Measurements from ENCODE around the gene TNFAIP8L1.

TNFAIP8L1 gene

DNA sequence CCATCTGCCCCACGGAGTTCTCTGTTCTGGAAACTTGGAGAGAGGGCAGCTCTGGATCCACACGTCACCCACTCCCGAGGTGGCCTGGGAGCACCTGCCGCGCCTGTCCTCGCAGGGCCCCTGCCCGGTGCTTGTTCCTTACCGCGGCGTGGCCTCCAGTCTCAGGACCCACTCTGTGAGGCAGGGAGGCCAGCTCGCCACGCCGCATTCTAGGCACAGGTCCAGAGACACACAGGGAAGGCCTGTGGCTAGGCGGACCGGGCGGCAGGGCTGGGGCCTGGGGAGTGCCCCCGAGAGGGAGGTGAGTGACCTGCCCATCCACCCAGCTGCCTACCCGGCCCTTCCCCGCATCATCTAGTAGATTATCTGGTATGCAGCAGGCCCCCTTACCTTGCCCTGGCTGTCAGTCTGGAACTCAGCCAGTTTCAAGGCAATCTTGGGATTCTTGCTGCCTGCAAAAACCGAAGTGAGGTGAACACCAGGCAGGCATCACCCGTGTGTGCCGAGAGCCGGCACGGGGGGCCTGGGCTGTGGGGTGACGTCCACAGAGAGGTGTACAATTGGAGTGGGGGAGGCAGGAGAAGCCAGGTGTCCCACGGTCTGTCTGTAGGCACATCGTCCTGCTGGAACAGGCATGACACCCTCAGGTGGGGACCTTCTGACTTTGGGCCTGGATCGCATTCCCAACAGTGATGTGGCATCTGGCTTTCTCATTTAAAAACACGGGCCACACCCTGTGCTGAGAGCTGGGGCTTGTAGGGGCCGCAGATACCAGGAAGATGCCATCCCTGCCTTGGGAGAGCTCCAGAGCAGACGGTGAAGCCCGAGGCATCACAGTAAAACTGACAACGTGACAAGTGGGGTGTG, 60.7 kb downstream of the TNFAIP8L1 start:
- DNase-seq (ENCODE audit: low read depth in 2 of 2, low spot score in 1 of 2), result no peak

DNA sequence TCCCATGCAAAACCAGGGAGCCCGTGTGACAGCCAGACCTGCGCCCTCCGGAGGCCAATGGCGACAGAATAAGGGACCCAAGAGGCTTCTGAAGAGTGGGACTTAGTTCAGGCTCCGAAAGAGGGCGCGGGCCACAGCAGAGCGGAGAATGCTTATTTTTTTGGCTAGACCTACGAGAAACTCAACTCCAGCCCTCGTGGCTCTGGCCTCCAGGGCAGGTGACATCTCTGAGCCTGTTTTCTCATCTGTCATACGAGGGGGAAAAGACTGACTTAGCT, 61.3 kb downstream of the TNFAIP8L1 start:
- no peak for DNase-seq (ENCODE audit: low read depth in 2 of 2, low spot score in 1 of 2)

DNA sequence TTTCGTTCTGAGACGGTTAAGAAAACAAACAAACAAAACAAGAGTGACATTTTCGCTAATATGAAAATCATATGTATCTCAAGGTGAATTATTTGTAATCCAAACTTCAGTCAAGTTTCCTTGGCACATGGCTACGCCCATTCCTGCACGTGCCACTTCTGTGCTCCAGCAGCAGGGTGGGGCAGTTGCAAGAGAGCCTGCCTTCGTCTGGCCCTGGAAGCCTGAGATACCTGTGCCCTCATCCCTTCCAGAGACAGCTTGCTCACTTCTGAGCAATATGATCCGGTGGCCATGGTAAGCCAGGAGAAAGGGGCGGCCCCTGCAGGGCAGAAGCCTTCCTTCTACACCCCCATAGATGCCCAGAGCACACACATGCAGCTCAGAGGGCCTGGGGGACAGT, 62.2 kb downstream of the TNFAIP8L1 start:
- DNase-seq (ENCODE audit: low read depth in 2 of 2, low spot score in 1 of 2), result no peak

DNA sequence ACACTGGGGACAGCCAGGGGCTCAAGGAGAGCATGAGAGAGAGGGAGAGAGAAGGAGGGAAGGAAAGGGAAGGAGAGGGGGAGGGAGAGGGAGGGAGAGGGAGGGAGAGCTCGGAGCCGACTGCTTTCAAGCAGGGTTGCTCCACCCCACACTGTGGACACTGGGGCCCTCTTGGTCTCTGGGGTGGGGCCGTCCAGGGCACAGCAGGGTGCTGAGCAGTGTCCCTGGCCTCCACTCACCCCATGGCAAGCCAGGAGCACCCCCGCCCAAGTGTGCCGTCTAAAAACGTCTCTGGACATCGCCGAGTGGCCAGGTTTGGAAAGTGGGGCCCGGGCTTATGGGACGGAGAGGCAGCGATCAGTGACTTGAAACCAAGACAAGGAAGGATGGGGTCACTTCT, 63.4 kb downstream of the TNFAIP8L1 start:
- DNase-seq (ENCODE audit: low read depth in 2 of 2, low spot score in 1 of 2), result no peak

DNA sequence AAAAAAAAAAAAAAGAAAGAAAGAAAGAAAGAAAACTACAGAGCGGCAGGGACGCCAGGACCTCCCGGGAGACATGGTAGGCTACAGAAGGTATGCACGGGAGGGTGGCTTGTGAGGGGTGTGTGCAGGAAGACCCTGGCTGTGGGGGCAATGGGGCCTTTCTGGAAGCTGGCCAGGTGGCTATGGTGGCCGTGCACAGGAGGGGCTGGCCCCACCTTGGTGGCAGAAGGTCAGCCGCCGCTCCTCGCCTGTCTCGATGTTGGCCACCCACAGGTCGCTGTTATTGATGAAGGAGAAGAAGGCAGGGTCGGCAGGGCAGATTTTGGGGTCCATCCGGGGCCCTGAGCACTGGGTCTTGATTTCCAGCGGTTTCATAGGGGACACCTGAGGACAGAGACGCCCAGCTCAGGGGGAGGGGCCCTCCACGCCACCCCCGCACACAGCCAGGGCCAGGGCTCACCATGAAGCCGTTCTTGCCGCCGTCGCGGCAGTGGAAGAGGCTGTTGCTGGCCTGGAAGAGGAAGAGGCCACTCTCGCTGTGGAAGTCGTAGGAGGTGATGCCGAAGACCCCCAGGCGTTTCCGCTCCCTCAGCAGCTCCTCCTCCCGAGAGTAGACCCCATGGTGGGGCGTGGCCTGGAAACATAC, 64.5 kb downstream of the TNFAIP8L1 start:
- DNase-seq (ENCODE audit: low read depth in 2 of 2, low spot score in 1 of 2), result no peak

DNA sequence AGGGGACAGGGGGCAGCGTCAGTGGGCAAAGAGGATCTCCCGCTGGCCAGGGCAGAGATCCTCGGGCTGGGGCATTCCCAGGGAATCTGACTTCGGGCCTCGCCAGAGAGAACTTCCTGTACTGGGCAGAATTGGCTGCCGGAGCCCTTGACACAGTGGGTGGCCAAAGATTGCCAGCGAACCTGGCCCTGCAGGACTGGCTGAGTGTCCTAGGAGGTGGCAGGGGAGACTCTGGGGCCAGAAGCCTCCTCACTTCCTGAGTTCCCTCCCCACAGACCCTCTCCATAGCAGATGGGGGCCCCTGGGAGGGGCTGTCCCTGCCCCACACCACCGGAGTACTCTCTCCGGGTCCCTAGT, 65.0 kb downstream of the TNFAIP8L1 start:
- no peak for DNase-seq (ENCODE audit: low read depth in 2 of 2, low spot score in 1 of 2)
